ENCODE results near the gene PARVG. TPM values are rescaled to one million over a fixed set of nuclear protein-coding genes. Genes with fewer than 3 reads are reported as not detected.

The PARVG gene
- polyA plus RNA-seq, 1 donor (not counting 4 experiments of a cell fraction or from before 2014, with no cell fraction given) = not detected

DNA sequence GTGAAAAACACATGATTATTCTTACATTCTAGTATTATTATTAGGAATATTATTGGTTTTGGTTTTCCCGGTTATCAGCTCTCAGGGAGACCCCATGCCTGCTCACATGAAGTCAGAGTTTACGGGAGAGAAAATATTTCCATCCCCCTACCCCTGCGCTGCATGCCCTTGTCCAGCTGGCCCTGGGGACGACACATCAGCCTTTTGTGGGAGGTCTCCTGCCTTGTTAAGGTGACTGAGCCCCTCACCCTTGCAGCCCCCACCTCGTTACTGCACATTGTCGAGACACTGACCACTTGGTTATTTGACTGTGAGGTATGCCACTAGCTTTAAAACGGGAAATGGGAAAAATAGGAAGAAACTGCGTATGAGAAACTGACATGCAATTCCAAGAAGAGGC lies 63.0 kb downstream of the PARVG start:
- no peak overlapping the region for H2AFZ ChIP-seq (ENCODE audit: control insufficient read depth, low read length)
- TF ChIP-seq EZH2 (IDR thresholded peaks at IDR 0.05; ENCODE audit: low read length) = no peak
- TF ChIP-seq, protein P1, sequence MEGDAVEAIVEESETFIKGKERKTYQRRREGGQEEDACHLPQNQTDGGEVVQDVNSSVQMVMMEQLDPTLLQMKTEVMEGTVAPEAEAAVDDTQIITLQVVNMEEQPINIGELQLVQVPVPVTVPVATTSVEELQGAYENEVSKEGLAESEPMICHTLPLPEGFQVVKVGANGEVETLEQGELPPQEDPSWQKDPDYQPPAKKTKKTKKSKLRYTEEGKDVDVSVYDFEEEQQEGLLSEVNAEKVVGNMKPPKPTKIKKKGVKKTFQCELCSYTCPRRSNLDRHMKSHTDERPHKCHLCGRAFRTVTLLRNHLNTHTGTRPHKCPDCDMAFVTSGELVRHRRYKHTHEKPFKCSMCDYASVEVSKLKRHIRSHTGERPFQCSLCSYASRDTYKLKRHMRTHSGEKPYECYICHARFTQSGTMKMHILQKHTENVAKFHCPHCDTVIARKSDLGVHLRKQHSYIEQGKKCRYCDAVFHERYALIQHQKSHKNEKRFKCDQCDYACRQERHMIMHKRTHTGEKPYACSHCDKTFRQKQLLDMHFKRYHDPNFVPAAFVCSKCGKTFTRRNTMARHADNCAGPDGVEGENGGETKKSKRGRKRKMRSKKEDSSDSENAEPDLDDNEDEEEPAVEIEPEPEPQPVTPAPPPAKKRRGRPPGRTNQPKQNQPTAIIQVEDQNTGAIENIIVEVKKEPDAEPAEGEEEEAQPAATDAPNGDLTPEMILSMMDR (optimal IDR thresholded peaks at IDR 0.05 in 1 of 3, IDR thresholded peaks at IDR 0.05 in 1 of 3, conservative IDR thresholded peaks at IDR 0.05 in 1 of 3; ENCODE audit: extremely low read depth in 1 of 3, insufficient read depth in 2 of 3, low read length in 3 of 3) = no peak
- no peak for FAIRE-seq
- peaks cover 9% of the 10 kb centered on the region for H3K27me3 ChIP-seq (ENCODE audit: control insufficient read depth, extremely low read depth, insufficient read depth, low read length)
- no peaks in the 10 kb centered on the region for H3K4me1 ChIP-seq (ENCODE audit: control insufficient read depth, extremely low read depth, insufficient read depth, low read length)
- no peaks in the 10 kb centered on the region for H3K9me3 ChIP-seq (ENCODE audit: control insufficient read depth, low read depth, low read length)
- no peaks in the 10 kb centered on the region for H3K9me1 ChIP-seq (ENCODE audit: control insufficient read depth, extremely low read depth, insufficient read depth, low read length)
- no peaks in the 10 kb centered on the region for H4K20me1 ChIP-seq (ENCODE audit: control insufficient read depth, extremely low read depth, insufficient read depth, low read length)
- dilution Hi-C loops (cut with MboI; ENCODE audit: extremely low pct_ligation_motif_present, low sequenced_read_pairs) = no loop called here
- no peak overlapping the region for H3K27ac ChIP-seq (ENCODE audit: control insufficient read depth, insufficient read depth, low read length)
- H3K36me3 ChIP-seq (ENCODE audit: control insufficient read depth in 2 of 2, extremely low read depth in 1 of 2, insufficient read depth in 2 of 2, low read length in 2 of 2) = no peaks in the 10 kb centered on the region
- no peaks in the 10 kb centered on the region for H3K79me2 ChIP-seq (ENCODE audit: control insufficient read depth, insufficient read depth, low read length)
- H3K4me2 ChIP-seq (ENCODE audit: control insufficient read depth, extremely low read depth, insufficient read depth, low read depth, low read length) = no peak overlapping the region
- no peak overlapping the region for H3K9ac ChIP-seq (ENCODE audit: control insufficient read depth, extremely low read depth, insufficient read depth, low read length)
- DNase-seq (ENCODE audit: low read depth, low spot score) = no peak
- H3K4me3 ChIP-seq (ENCODE audit: control insufficient read depth in 2 of 3, extremely low read depth in 1 of 3, insufficient read depth in 2 of 3, low read depth in 1 of 3, low read length in 3 of 3) = no peak overlapping the region

DNA sequence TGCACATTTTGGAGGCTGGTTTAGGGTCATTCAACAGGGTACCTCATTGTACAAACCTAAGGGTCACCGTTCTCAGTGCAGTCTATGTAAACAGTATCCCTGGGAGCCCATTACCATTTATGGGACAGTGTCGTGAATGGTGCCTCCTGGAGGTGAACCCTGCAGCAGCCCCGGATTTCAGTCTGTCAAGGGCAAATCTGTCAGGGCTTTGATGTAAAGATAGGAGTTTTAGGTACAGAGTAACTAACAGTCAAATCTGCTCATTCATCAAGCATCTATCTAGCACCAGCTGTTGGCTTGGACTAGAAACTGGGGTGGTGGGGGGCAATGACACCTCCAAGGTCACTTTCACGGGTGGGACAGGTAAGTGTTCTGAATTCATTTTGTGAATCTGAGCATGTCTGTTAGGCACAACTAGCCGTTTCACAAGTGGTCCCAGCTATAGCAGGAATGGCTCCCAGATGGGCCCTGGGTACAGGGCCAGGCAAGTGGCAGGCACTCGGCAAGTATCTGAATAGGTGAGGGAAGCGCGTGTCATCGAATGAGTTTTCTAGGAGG lies 63.6 kb downstream of the PARVG start:
- dilution Hi-C loops (cut with MboI; ENCODE audit: extremely low pct_ligation_motif_present, low sequenced_read_pairs) = no loop called here
- Histone ChIP-seq H3K79me2 (ENCODE audit: control insufficient read depth, insufficient read depth, low read length) (no peaks in the 10 kb centered on the region), H3K4me3 (ENCODE audit: control insufficient read depth in 2 of 3, extremely low read depth in 1 of 3, insufficient read depth in 2 of 3, low read depth in 1 of 3, low read length in 3 of 3) (no peak overlapping the region), H3K9ac (ENCODE audit: control insufficient read depth, extremely low read depth, insufficient read depth, low read length) (no peak overlapping the region), H3K9me3 (ENCODE audit: control insufficient read depth, low read depth, low read length) (no peaks in the 10 kb centered on the region), H3K4me1 (ENCODE audit: control insufficient read depth, extremely low read depth, insufficient read depth, low read length) (no peaks in the 10 kb centered on the region), H3K9me1 (ENCODE audit: control insufficient read depth, extremely low read depth, insufficient read depth, low read length) (no peaks in the 10 kb centered on the region), H2AFZ (ENCODE audit: control insufficient read depth, low read length) (no peak overlapping the region), H3K36me3 (ENCODE audit: control insufficient read depth in 2 of 2, extremely low read depth in 1 of 2, insufficient read depth in 2 of 2, low read length in 2 of 2) (no peaks in the 10 kb centered on the region), H3K4me2 (ENCODE audit: control insufficient read depth, extremely low read depth, insufficient read depth, low read depth, low read length) (no peak overlapping the region), H4K20me1 (ENCODE audit: control insufficient read depth, extremely low read depth, insufficient read depth, low read length) (no peaks in the 10 kb centered on the region), H3K27ac (ENCODE audit: control insufficient read depth, insufficient read depth, low read length) (no peak overlapping the region), H3K27me3 (ENCODE audit: control insufficient read depth, extremely low read depth, insufficient read depth, low read length) (peaks cover 9% of the 10 kb centered on the region)
- no peak for TF ChIP-seq EZH2 (IDR thresholded peaks at IDR 0.05; ENCODE audit: low read length)
- TF ChIP-seq, protein P1 (optimal IDR thresholded peaks at IDR 0.05 in 1 of 3, IDR thresholded peaks at IDR 0.05 in 1 of 3, conservative IDR thresholded peaks at IDR 0.05 in 1 of 3; ENCODE audit: extremely low read depth in 1 of 3, insufficient read depth in 2 of 3, low read length in 3 of 3) = no peak
- no peak for DNase-seq (ENCODE audit: low read depth, low spot score)
- no peak for FAIRE-seq

Data from keratinocyte (primary cell).